A673 (cell line): ENCODE measurements around the gene SOD3.

ENCODE experiments used
- EZH2 ChIP-seq: fragments of 200-600 bp; sonication (generic); IDR thresholded peaks from 2 replicates; pipeline ENCODE4 v1.6.1; 2017; ENCODE audit warnings: borderline replicate concordance, low read depth, mild to moderate bottlenecking, mixed read lengths, antibody characterized with exemption, low read length; ENCODE audit not compliant: poor library complexity, severe bottlenecking
- TF ChIP-seq, protein P1 (sequence below): fragments of 300-800, 200-600 bp; sonication (generic); conservative IDR thresholded peaks from 2 replicates; pipeline ENCODE4 v1.5.1; 2017; ENCODE audit warnings: low read depth, mild to moderate bottlenecking, antibody characterized with exemption, low read length, moderate library complexity, mixed read lengths

DNA sequence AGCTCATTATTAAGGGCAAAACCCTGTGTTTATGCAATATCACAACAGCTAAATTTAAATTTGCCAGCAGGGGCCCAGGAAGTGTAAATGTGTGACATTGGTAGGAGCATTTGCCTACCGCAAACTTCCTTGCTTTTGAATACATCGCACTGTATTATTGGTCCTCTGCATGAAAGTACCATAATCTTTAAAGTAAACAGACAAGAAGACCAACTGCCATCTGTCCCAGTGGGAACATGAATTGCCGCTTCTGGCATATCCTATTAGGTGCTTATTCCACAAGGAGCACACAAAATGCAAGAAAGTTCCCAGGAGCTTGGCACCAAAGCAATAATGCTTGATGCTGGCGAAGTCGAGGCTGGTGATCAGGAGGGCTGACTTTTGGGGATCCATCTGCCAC lies 51.3 kb downstream of the SOD3 start:
- TF ChIP-seq, protein P1, sequence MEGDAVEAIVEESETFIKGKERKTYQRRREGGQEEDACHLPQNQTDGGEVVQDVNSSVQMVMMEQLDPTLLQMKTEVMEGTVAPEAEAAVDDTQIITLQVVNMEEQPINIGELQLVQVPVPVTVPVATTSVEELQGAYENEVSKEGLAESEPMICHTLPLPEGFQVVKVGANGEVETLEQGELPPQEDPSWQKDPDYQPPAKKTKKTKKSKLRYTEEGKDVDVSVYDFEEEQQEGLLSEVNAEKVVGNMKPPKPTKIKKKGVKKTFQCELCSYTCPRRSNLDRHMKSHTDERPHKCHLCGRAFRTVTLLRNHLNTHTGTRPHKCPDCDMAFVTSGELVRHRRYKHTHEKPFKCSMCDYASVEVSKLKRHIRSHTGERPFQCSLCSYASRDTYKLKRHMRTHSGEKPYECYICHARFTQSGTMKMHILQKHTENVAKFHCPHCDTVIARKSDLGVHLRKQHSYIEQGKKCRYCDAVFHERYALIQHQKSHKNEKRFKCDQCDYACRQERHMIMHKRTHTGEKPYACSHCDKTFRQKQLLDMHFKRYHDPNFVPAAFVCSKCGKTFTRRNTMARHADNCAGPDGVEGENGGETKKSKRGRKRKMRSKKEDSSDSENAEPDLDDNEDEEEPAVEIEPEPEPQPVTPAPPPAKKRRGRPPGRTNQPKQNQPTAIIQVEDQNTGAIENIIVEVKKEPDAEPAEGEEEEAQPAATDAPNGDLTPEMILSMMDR = no peak
- no peak for TF ChIP-seq EZH2
